ENCODE results near the gene NOL4L. TPM values are rescaled to one million over a fixed set of nuclear protein-coding genes. Genes with fewer than 3 reads are reported as not detected.

The NOL4L gene
- total RNA-seq, 1 experiment from 2014 or later, result 31.7 TPM

GRCh38 chr20:32441638-32442037 is 143.5 kb downstream of the NOL4L start:
- Mint-ChIP-seq H3K27ac (no peak overlapping the region; a peak in 1 of 7 replicates), H3K9me3 (no peaks in the 10 kb centered on the region), H3K4me1 (peaks cover 28 to 30% of the 10 kb centered on the region in 2 experiments), H3K36me3 (ENCODE audit: insufficient read depth in 1 of 3, low read depth in 3 of 3) (peaks cover 7 to 21% (median 14%) of the 10 kb centered on the region in 3 experiments; a peak in 5 of 7 replicates), H3K4me3 (no peak overlapping the region), H3K27me3 (ENCODE audit: low read depth) (no peaks in the 10 kb centered on the region)
- no peak for DNase-seq
- H3T11ph ChIP-seq (ENCODE audit: low read length), result no peak overlapping the region
- no peaks in the 10 kb centered on the region for H4K20me1 ChIP-seq (ENCODE audit: control insufficient read depth, insufficient read depth, insufficient read length)
- no peak overlapping the region for H2AFZ ChIP-seq (ENCODE audit: low read length)
- H3K56ac ChIP-seq (ENCODE audit: insufficient read length, low read depth, low read length), result no peak overlapping the region
- H3K79me2 ChIP-seq (ENCODE audit: insufficient read depth, low read length), result no peaks in the 10 kb centered on the region
- H2BK5ac ChIP-seq (ENCODE audit: insufficient read length, low read length), result no peak overlapping the region
- WGBS (ENCODE audit: extremely low coverage, insufficient read length, low lambda C conversion rate), result no CpG with 5 or more reads among the region's 4 CpGs
- no peak overlapping the region for H3K14ac ChIP-seq (ENCODE audit: insufficient read depth, low read length)
- no peaks in the 10 kb centered on the region for H3K27me3 ChIP-seq (ENCODE audit: insufficient read depth, low read length)
- TF ChIP-seq CTCF (conservative IDR thresholded peaks at IDR 0.05), result no peak
- no peak overlapping the region for H2BK15ac ChIP-seq (ENCODE audit: low read depth, low read length)
- H3K27ac ChIP-seq (ENCODE audit: insufficient read length, low read depth, low read length), result no peak overlapping the region
- no peak overlapping the region for H2BK12ac ChIP-seq (ENCODE audit: insufficient read length, low read depth, low read length)
- no peaks in the 10 kb centered on the region for H3K23me2 ChIP-seq (ENCODE audit: insufficient read length, low read depth, low read length, poor library complexity, severe bottlenecking)
- no peak overlapping the region for H3K18ac ChIP-seq (ENCODE audit: insufficient read length, low read depth, low read length)
- no peak overlapping the region for H3K9ac ChIP-seq (ENCODE audit: extremely low read depth, insufficient read length, low read length)
- no peak overlapping the region for H3K4me2 ChIP-seq (ENCODE audit: insufficient read depth, insufficient read length, low read length)
- H3K79me1 ChIP-seq (ENCODE audit: insufficient read depth, low read depth, low read length, poor library complexity, severe bottlenecking), result no peaks in the 10 kb centered on the region
- no peak overlapping the region for H2BK120ac ChIP-seq (ENCODE audit: low read depth, low read length, poor library complexity, severe bottlenecking)
- no peak overlapping the region for H2AK5ac ChIP-seq (ENCODE audit: insufficient read length, low read length)
- no peak overlapping the region for H3K23ac ChIP-seq (ENCODE audit: insufficient read length, low read depth, low read length)
- H4K91ac ChIP-seq (ENCODE audit: insufficient read length, low read depth, low read length), result no peak overlapping the region
- no peak overlapping the region for H2BK20ac ChIP-seq (ENCODE audit: low read depth, low read length, poor library complexity, severe bottlenecking)
- no peak overlapping the region for H4K5ac ChIP-seq (ENCODE audit: insufficient read length, low read depth, low read length)
- H3K4ac ChIP-seq (ENCODE audit: low read depth, low read length), result no peak overlapping the region
- no peaks in the 10 kb centered on the region for H3K9me3 ChIP-seq (ENCODE audit: control insufficient read depth, low read depth, low read length)
- H3K4me1 ChIP-seq (ENCODE audit: insufficient read depth, low read length), result no peaks in the 10 kb centered on the region
- H4K8ac ChIP-seq (replicated peaks; ENCODE audit: insufficient read length, low read depth, low read length), result no peak overlapping the region
